ENCODE data around the gene ZFYVE21. TPM values are rescaled to one million over a fixed set of nuclear protein-coding genes. Genes with fewer than 3 reads are reported as not detected.
"Not testable (repeated sequence)": the region's sequence is repeated elsewhere in the genome, so short reads cannot be mapped to it uniquely, and the experiment has no call there.

ZFYVE21 gene
- total RNA-seq = 94.0 TPM

DNA sequence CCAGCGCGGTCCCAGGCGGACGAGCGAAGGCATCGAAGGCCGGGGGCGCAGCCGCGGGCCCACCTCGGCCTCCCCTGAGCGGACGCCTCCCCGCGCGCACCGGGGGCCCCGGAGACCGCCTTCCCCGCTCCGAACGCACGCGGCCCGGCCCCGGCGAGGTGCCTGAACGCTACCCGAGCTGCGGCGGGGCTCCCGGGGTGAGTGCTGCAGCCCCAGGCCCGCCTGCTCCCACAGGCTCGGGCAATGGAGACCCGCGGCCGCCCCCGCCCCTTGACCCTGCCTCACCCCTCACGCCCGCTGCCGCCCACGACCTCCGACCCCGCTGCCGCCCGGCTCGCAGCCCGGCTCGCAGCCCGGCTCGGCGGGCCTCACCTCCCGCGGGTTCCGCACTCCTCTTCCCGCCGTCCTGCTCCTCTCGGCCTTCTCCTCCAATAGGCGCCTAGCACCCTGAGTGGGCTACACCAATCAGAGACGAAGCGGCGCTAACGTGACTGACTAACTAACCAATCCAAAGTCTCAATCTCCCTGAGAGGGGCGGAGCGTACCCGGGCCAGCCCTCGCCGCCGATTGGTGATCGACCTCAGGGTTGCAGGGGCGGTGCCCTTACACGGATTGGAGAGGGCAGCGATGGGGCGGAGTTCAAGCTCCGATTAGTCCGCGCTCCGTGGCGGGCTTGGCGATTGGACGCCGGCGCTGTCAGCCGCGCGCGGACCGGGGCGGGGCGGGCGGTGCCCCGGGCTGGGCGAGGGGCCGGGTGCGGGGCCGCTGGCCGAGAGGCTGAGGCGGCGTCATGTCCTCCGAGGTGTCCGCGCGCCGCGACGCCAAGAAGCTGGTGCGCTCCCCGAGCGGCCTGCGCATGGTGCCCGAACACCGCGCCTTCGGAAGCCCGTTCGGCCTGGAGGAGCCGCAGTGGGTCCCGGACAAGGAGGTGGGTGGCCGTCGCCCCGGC lies at the start of gene ZFYVE21, which contains the start of gene XRCC3:
Gene ZFYVE21 (plus strand): TSS at position 759 of the 949 bp plus-strand sequence. CDS start 32 bp downstream, at position 791.
Gene XRCC3 (minus strand): TSS at position 400 of the 949 bp plus-strand sequence. CDS start 4,364 bp downstream, outside the sequence.
- DNase-seq (ENCODE audit: low spot score) = peak; percentile 100

DNA sequence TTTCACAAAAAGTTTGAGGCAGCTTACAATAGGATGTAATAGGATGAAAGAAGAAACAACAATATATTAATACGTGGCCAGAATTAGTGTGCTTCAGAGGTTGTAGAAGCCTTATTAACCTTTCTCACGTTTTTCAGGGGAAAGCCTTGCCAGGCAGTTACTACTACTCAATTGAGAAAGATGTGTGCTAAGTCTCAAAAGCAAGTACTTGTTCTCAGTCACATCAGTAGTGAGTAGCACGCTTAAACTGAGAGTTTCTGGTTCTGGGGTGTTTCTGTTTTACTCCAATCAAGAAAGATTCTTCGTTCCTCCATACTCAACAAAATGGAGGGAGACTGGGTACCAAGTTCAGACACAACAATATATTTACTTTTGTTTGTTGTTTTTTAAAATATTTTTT lies 47.9 kb upstream of the ZFYVE21 start:
- DNase-seq (ENCODE audit: low spot score) = no peak

DNA sequence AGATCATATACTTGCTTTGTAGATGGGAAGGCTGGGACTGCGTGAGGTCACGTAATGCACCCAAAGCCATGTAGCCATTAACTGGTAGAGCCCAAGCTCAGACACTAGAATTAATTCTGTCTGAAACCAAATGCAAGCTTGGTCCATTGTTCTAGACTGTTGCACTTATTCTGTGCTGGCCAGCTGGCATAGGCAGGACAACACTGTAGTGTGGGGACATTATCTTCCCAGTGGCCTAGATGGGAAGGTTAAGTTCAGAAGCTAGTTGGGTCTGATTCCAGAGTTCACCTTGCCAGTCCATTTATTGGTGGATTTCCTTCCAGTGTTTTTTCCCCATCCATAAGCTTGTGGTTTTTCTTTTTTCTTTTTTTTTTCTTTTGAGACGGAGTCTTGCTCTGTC lies 47.5 kb upstream of the ZFYVE21 start:
- no peak for DNase-seq (ENCODE audit: low spot score)

DNA sequence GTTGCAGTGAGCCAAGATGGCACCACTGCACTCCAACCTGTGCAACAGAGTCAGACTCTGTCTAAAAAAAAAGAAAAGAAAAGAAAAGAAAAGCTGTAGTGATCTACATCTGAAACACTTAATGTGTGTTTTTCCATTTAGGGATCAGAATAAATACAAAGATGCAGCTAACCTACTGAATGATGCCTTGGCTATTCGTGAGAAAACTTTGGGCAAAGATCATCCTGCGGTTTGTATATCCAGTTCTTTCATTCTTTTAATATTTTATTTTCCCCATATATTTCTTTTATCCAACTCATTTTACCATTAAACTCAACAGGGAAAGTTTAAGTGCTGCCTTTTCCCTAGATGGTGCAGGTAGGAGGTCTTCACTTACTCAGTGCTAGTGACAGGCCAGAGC lies 46.2 kb upstream of the ZFYVE21 start:
- DNase-seq (ENCODE audit: low spot score) = no peak

DNA sequence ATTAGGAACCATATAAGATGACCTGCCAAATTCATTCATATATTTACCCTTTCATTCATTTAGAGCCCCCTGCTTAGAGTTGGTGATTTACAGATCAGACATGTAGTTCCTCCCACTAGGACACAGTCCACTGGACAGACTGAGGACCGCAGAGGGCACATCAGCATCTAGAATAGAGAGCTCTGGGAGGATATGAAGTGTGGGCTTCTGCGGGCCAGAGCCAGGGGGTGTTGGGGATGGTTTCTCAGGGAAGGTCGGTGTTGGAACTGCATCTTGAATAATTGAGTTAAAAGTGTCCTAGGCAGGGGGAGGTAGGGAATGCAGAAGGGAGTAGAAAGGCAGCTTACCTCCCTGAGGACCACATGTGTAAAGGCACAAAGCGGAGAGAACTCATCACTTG lies 43.7 kb upstream of the ZFYVE21 start:
- DNase-seq (ENCODE audit: low spot score) = no peak

DNA sequence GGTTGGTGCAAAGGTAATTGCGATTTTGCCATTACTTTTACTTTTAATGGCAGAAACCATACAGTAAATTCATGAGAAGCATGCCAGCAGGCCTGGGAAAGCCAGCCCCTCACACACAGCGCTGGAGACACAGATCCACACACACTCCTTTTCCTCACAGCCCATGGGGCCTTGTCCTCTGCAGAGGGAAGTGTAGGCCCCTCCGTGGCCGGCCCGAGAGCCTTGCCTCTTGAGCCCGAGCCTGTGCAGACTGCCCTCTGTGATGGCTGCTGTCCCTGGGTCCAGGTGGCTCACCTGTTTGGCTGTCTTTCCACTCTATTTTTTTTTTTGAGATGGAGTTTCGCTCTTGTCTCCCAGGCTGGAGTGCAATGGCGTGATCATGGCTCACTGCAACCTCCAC lies 39.7 kb upstream of the ZFYVE21 start:
- no peak for DNase-seq (ENCODE audit: low spot score)

DNA sequence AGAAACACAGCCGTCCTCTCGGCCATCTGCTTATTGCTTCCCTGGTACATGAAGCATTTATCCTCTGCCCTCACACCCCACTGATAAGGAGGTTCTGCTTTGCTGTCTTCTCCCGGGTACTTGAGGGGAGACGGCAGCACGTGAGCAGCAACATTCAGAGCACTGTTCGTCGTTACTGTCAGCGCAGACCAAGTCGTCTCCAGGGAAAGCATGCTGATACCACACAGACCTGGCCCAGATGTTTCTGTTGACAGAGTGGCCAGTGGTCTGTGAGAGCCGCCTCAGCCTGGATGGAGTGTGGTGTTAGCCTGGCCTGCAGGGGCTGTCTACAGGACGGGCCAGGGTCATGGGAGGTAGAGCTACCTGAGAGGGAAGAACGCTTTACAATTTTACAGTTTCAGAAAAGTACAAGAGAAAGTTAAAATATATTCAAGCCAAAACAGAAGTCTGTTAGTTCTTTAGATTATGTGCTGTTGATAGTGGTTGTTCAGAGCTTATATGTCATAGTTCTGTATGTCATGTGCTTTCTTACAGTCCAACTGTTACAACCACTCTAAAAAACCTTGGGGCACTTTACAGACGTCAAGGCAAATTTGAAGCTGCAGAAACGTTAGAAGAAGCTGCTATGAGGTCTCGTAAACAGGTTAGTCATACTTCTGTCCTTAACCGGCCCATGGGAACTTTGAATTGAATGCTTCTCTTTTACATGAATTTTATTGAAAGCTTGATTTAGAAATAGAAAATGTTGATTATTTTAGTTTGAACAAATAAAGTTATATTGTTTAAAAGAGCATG lies 38.5 kb upstream of the ZFYVE21 start:
- DNase-seq (ENCODE audit: low spot score) = peak; percentile 26

DNA sequence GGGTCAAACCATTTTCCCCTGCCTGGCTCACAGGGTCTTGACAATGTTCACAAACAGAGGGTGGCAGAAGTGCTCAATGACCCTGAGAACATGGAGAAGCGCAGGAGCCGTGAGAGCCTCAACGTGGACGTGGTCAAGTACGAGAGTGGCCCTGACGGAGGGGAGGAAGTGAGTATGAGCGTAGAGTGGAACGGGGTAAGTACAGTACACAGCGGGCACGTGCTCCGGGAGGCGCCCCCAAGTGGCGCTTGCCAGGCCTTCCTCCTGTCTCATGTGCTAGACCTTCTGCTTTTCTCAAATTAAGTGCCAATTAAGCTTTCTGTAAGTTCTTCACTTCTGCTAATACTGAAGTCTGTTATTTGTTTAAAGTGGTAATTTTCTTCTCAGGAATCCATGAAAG lies 36.3 kb upstream of the ZFYVE21 start:
- no peak for DNase-seq (ENCODE audit: low spot score)

DNA sequence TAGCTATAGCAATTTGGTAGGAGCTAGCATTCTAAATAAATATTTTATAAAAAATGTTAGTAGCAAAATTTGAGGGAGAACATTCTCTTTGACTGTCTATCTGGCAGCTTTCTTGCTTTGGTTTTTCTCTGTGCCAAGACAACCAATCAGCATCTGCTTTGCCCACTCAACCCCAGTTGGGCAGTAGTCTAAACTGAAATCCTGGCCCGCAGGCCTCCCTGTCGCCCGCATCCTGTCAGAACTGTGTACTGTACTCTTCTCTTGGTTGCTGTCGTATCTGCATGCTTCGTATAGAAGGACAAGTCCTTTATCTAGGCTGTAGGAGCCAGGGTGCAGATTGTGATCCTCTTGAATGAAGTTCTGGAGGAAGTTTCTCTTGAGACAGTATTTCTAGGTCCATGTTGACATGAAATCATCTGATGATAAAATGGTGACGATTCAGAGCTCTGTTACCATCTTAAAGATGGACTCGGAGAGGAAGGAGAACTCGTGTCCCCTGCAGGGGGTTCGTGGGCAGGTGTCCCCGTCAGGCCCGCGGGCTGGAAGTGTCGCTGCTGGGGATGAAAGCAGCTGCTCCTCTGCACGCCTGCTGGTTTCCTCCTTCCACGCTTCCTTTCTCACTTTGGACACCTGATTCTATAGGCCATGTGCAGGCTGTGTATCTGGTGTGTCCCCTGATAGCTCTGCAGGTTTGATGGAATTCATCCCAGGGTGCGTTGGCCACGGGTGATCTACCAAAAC lies 34.9 kb upstream of the ZFYVE21 start:
- no peak for DNase-seq (ENCODE audit: low spot score)

DNA sequence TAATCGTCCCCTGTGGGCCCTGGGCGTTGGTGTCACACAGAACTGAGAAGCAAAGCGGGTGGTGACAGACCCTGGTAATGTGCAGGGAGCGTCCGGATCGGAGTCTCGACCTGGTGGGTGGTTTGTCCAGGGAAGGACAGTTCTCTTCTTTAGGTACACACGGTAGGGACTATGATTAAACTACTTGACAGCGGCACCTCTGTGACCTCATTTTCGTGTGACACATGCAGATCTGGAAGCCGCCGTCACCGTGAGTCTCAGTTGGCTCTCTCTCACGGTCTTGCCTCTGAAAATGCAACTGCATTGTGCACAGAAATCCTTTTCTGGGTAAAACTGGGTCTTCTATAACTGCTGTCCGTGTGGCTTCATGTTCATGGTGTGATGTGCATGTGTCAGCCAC lies 32.5 kb upstream of the ZFYVE21 start:
- DNase-seq (ENCODE audit: low spot score) = no peak

DNA sequence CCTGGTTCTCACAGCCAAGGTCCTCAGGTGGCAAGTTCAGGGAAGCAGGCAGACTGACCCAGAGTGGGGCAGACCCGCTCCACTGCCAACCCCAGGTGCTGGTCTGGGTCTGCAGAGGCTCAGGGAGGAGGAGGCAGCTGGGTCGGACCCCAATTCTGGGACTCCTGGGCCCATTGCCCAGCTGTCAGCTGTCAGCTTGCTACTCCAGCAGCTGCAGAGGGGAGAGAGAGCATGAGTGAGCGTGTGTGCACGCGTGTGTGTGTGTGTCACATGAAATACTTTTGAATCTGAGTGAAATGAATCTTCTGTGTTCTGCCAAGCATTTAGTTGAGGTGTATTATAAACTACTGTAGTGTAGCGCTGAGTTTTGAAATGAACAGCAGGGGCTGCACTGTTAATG lies 31.1 kb upstream of the ZFYVE21 start:
- DNase-seq (ENCODE audit: low spot score) = no peak

DNA sequence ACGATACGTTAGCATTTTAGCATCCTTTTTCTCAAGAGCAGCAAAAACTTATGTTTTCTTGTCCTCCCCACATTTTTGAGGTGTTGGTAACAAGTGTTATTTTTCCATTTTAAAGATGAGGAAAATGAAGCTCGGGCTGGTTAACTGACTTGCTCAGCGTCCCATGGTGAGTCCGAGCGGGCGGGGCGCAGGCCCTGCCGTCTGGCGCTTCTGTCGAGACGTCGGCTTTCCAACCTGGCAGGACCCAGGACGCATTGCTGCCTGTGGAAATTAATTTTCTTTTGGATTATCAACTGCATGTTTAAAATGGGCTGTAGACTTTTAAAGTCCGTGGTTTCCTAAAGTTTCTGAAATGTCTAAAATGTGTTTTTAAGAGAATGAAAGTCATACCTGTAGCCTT lies 30.7 kb upstream of the ZFYVE21 start:
- DNase-seq (ENCODE audit: low spot score) = no peak

DNA sequence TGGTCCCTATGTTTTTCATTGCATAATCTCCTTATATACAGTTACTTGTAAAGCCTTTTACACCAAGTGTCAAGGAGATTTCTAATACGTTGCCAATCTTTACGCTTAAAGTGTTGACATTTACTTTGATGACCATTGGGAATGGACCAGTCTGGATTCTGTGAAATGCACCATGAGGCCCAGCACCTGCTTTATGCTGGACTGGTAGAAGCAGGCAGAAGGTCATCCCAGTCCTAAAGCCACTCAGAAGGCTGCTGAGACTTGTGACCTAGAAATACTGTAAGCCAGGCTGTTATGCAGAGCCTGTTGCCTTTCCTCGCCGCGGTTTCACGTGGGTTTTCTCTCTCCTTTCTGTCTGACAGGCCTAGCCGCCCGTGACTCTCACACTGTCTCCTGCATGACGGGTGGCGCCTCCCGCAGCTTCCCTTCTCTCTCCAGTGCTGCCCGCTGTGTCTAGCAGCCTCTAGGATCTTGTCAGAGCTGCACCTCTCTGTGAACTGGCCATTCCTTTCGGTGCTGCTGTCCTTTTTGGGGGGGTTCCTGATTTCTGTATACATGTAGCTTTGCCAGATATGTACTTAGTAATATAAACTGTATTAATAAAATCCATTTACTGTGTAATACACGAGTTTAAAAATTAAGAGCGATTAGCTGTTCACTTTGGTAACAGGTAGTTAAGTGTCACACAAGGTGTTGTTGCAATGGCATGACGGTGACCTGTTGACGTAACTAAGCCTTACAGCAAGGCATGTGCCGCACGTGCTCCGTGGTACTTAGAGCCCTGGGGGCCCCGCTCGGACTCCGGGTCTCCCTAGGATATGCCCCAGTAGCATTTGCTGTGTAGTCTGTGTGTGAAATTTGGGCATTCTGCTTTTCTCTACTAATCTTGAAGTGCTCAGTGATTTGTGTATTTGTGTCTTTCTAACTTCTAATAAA lies 30.1 kb upstream of the ZFYVE21 start:
- DNase-seq (ENCODE audit: low spot score) = no peak

DNA sequence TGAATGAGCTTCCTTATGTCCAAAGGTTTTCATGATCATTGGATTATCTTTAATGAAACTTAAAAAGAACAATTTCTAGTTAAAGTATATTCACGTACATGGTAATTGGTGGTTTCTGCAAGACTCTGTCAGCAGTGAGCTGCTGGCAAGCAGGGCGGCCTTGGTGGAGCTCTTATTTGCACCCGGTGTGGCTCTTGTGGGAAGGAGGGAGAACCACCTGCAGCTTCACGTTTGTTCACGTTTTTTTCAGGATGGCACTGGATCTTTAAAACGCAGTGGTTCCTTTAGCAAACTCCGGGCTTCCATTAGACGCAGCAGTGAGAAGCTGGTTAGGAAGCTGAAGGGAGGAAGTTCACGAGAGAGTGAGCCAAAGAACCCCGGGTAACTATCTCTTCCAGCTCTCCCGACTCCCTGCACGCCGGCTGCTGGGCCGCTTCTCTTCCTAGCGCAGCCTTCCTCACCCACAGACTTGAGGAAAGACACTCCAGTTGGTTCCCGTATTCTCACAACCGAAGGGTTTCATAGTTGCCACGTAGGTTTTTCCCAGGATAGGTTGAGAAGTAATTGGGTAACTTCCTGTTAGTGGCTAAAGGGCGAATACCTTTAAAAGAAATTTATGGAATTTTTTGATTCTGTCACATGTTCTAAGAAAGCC lies 28.7 kb upstream of the ZFYVE21 start:
- no peak for DNase-seq (ENCODE audit: low spot score)

DNA sequence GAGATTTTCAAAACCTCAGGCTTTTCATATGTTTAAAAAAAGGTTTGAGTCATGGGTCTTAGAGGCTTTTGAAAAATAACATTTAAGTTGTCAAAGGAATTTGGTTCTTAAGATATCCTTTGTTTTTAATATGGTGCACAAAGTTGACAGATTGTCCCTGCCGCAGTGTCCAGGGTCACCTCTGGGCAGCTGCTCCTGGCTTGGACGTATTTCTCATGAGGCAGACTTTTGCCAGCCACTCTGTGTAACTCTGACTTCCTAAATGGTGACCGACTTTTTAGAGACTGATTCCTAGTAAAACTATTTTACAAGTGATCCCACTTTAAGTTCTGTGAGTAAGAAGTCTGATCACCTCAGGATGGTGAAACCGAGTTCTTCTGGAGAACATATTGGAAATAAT lies 27.9 kb upstream of the ZFYVE21 start:
- DNase-seq (ENCODE audit: low spot score) = no peak

DNA sequence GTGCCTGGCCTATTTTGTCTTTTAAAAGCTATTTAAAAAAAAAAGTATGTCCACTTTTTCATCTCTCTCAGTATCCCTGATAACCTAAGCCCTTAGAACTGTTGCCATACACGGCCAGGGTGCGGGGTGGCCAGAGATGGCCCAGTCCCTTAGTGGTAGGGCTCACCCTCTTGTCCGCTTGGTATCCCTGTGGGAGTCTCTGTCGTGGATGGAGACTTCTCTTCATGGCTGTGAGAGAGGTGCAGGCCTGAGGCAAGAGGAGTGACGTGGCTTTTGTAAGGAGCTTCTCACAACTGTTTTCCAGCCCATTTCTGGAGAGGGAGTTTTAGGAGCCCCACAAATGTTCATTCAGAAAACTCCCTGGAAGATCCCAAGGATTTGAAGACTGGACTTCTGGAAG lies 27.2 kb upstream of the ZFYVE21 start:
- no peak for DNase-seq (ENCODE audit: low spot score)

DNA sequence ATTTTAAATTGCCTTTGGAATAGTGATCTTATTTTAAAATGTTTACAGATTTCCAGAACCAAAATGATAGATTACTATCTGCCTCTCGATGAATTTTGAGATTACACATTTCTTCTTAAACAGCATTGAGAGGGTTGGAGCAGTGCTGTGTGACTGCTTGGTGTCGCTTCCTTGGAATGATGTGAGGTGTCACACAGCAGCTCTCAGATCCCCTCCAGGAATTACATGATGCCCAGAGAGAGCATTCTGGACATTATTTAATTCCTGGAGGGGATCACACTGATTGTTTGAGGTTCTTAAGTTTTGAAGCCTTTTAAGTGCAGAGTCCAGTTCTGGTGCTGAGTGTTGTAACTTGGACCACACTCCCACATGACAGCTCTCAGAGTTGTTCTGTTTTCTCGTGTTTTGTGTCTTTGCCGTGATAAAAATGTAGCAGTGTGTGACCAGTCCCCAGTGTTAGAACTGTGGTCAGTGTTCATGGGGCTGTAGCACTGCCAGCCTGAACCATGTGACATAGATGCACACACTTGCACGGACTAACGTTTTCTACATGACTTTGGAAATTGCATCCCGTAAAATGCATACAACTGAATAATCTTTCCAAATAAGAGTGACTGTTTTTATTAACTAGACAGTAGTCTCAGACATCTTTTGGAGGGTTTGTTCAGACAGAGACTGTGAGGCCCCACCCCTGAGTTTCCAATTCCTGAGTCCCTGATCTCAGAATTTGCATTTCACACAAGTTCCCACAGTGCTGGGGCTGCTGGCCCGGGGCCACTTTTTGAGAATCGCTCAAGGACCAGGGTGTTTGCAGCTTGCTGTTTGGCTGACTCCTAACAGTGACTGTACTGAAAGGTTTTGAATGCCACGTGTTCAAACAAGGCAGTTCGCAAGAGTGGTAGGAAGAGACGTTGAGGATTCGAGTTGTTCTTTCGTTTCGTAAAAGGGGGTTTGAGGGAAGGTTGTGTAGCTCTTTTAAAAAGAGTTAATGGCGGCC lies 26.4 kb upstream of the ZFYVE21 start:
- no peak for DNase-seq (ENCODE audit: low spot score)

DNA sequence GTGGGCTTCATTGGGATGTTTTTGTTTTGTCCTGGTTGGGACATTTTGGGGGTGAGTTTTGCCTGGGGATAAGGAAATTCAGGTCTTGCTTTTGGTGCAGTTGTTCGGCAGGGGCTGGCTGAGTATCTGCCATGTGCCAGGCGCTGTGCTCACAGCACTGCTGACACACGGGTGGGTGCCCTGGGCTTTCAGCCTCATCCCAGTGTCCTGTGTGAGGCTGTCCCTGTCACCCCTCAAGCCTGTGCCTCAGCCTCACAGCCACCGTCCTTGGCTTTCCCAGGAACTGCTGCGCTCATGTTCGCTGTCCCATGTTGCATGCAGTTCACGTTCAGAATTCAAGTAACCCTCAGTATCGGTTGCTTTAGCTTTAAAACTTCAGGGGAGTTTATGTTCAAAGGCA lies 25.3 kb upstream of the ZFYVE21 start:
- DNase-seq (ENCODE audit: low spot score) = no peak

DNA sequence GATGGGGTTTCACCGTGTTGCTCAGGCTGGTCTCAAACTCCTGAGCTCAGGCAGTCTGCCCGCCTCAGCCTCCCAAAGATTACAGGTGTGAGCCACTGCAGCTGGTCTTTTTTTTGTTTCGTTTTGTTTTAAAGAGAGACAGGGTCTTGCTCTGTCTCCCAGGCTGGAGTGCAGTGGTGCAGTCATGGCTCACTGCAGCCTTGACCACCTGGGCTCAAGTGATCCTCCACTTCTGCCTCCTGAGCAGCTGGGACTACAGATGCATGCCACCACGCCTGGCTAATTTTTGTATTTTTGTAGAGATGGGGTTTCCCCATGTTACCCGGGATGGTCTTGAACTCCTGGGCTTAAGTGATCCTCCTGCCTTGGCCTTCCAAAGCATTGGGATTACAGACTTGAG lies 24.0 kb upstream of the ZFYVE21 start:
- not testable (repeated sequence) for DNase-seq (ENCODE audit: low spot score)
